Activated T-cell treated with anti-CD3 and anti-CD28 coated beads, Interleukin-2, amount 50 U/mL, for 72 hours (primary cell): Measurements from ENCODE around the gene PLEKHA1. TPM values are rescaled to one million over a fixed set of nuclear protein-coding genes. Genes with fewer than 3 reads are reported as not detected.

ENCODE experiments used
- ATAC-seq, 2 donors: fragments of 150-1000 bp; cut with Tn5 transposase; replicated peaks in 1 of 2; 2 replicates each; pipeline ENCODE4 v1.10.0; 2021; ENCODE audit warnings: moderate library complexity in 2 of 2, mild to moderate bottlenecking in 1 of 2
- DNase-seq, 2 donors: peaks; one replicate each; pipeline ENCODE4 v3.0.0; 2021 to 2022; ENCODE audit warnings: mixed read lengths in 1 of 2
- H3K27ac Mint-ChIP-seq: one replicate; pipeline ENCODE4 v1.8.0; 2022; ENCODE audit warnings: mild to moderate bottlenecking, moderate library complexity, mixed read lengths
- H3K27me3 Mint-ChIP-seq: one replicate; pipeline ENCODE4 v1.8.0; 2022; ENCODE audit warnings: low read depth, mixed read lengths
- H3K36me3 Mint-ChIP-seq, 2 donors: one replicate each; pipeline ENCODE4 v1.8.0; 2022; ENCODE audit warnings: mixed read lengths in 2 of 2, mild to moderate bottlenecking in 1 of 2; ENCODE audit not compliant: insufficient read depth in 2 of 2
- H3K4me1 Mint-ChIP-seq: one replicate; pipeline ENCODE4 v1.8.0; 2022; ENCODE audit warnings: low read depth, mixed read lengths
- H3K4me3 Mint-ChIP-seq, 2 donors: one replicate each; pipeline ENCODE4 v1.8.0; 2022; ENCODE audit warnings: mild to moderate bottlenecking in 2 of 2, mixed read lengths in 2 of 2, moderate library complexity in 2 of 2
- H3K9me3 Mint-ChIP-seq, 2 donors: one replicate each; pipeline ENCODE4 v1.8.0; 2022; ENCODE audit warnings: mixed read lengths in 2 of 2
- total RNA-seq, 2 donors: library from RNA; stranded (reverse); gene quantifications; one replicate each; pipeline ENCODE4 v1.2.3, GENCODE V29; 2022

PLEKHA1 gene
- total RNA-seq, 2 donors from 2014 or later, result 8.7 to 14.8 TPM

- Mint-ChIP-seq H3K27ac (no peak overlapping the region), H3K4me1 (peaks cover 7% of the 10 kb centered on the region)
These were observed 101.8 kb downstream of the PLEKHA1 start for GRCh38 chr10:122476333-122476695.

GRCh38 chr10:122477436-122477835 is 102.9 kb downstream of the PLEKHA1 start:
- ATAC-seq, result no peak
- Mint-ChIP-seq H3K27me3 (peaks cover 25% of the 10 kb centered on the region), H3K4me3 (no peak overlapping the region), H3K27ac (no peak overlapping the region), H3K9me3 (peaks cover 3% of the 10 kb centered on the region in 2 donors), H3K36me3 (peaks cover 0 to 2% of the 10 kb centered on the region in 2 donors), H3K4me1 (peaks cover 7% of the 10 kb centered on the region)
- DNase-seq, result no peak

More at GRCh38 chr10:122476333-122476695, 101.8 kb downstream of the PLEKHA1 start:
- Mint-ChIP-seq H3K4me3 (no peak overlapping the region), H3K36me3 (no peaks in the 10 kb centered on the region), H3K9me3 (no peaks in the 10 kb centered on the region), H3K27me3 (peaks cover 23% of the 10 kb centered on the region)
- ATAC-seq (no peak), DNase-seq (no peak)

- Mint-ChIP-seq H3K9me3 (peaks cover 3% of the 10 kb centered on the region in 2 donors), H3K4me3 (no peak overlapping the region), H3K36me3 (peaks cover 0 to 2% of the 10 kb centered on the region in 2 donors), H3K27ac (no peak overlapping the region), H3K27me3 (peaks cover 21% of the 10 kb centered on the region), H3K4me1 (peaks cover 7% of the 10 kb centered on the region)
- ATAC-seq (no peak), DNase-seq (no peak)
These were observed 104.5 kb downstream of the PLEKHA1 start for GRCh38 chr10:122478971-122479370.

GRCh38 chr10:122480146-122480833 is 105.8 kb downstream of the PLEKHA1 start:
- Mint-ChIP-seq H3K4me3 (no peak overlapping the region), H3K27ac (no peak overlapping the region), H3K4me1 (no peaks in the 10 kb centered on the region), H3K36me3 (peaks cover 0 to 2% of the 10 kb centered on the region in 2 donors), H3K9me3 (peaks cover 3% of the 10 kb centered on the region in 2 donors), H3K27me3 (peaks cover 12% of the 10 kb centered on the region)
- DNase-seq, result no peak
- no peak for ATAC-seq

- H3K4me3 Mint-ChIP-seq, result no peak overlapping the region
- no peaks in the 10 kb centered on the region for H3K4me1 Mint-ChIP-seq
- H3K36me3 Mint-ChIP-seq, result peaks cover 0 to 2% of the 10 kb centered on the region in 2 donors
- no peak for ATAC-seq
- H3K27me3 Mint-ChIP-seq, result peaks cover 16% of the 10 kb centered on the region
- H3K27ac Mint-ChIP-seq, result no peak overlapping the region
- DNase-seq, result no peak
- peaks cover 3% of the 10 kb centered on the region in 2 donors for H3K9me3 Mint-ChIP-seq
These were observed 107.0 kb downstream of the PLEKHA1 start for GRCh38 chr10:122481296-122482056.

Other genes with a start within 250 kb of the PLEKHA1 start
- not detected for gene BTBD16, start 103.4 kb upstream of the PLEKHA1 start, total RNA-seq
- not detected for gene ARMS2, start 79.9 kb downstream of the PLEKHA1 start, total RNA-seq
- gene HTRA1, start 86.8 kb downstream of the PLEKHA1 start, total RNA-seq, result not detected
- gene DMBT1, start 186.0 kb downstream of the PLEKHA1 start, total RNA-seq, result not detected